ENCODE measurements around the gene LBX2. TPM values are rescaled to one million over a fixed set of nuclear protein-coding genes. Genes with fewer than 3 reads are reported as not detected.

Gene LBX2
- total and polyA plus RNA-seq, 10 of the 15 experiments (the other 5 are each of a cell fraction or from before 2014, with no cell fraction given) = 0.08 to 4.0 (median 0.27) TPM

DNA sequence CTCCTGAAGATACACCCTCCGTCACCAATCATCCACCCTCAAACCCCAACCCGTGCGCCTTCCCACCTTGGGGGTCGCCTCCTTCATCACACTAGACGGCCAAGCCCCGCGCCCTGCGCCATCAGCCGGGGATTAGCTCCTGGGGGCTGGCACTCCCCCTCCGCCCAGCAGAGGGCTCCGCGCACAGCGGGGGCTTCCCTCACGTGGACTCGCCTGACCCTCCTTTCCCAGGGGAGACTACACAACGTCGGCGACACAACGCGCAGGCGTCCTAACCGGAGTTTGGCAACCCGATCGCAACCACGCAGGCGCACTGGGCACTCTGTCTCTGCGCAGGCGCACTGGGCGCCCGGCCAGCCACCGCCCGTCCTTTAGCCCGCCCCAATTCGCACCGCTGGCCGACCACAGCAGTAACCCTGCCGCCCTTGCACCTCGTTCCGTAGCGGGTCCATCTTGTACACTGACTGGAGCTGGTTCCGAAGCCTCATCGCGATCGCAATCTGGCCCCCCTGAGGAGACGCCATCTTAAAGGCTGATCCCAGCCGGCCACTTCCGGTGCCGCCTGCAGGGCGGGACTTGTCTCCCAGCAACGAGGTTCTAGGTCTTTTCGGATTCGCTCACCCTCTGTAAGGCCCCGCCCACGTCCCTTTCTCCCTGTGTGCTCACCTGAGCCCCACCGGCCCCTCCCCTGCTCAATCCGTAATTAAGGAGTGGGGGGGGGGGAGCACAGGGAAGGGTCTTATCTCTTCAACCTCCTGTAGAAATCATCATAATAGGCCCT is 7.9 kb upstream of the LBX2 start, which contains the start of gene PCGF1 (continued):
- TF ChIP-seq, protein P1, sequence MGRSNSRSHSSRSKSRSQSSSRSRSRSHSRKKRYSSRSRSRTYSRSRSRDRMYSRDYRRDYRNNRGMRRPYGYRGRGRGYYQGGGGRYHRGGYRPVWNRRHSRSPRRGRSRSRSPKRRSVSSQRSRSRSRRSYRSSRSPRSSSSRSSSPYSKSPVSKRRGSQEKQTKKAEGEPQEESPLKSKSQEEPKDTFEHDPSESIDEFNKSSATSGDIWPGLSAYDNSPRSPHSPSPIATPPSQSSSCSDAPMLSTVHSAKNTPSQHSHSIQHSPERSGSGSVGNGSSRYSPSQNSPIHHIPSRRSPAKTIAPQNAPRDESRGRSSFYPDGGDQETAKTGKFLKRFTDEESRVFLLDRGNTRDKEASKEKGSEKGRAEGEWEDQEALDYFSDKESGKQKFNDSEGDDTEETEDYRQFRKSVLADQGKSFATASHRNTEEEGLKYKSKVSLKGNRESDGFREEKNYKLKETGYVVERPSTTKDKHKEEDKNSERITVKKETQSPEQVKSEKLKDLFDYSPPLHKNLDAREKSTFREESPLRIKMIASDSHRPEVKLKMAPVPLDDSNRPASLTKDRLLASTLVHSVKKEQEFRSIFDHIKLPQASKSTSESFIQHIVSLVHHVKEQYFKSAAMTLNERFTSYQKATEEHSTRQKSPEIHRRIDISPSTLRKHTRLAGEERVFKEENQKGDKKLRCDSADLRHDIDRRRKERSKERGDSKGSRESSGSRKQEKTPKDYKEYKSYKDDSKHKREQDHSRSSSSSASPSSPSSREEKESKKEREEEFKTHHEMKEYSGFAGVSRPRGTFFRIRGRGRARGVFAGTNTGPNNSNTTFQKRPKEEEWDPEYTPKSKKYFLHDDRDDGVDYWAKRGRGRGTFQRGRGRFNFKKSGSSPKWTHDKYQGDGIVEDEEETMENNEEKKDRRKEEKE (IDR thresholded peaks at IDR 0.05) = no peak
- TF ChIP-seq SREBF2 (IDR thresholded peaks at IDR 0.05; ENCODE audit: low read length) (no peak), ZSCAN29 (IDR thresholded peaks at IDR 0.05) (no peak), TBL1XR1 (IDR thresholded peaks at IDR 0.05; ENCODE audit: low read depth, low read length) (peak; percentile 3; the same call in 1 of the 2 replicates), SUZ12 (IDR thresholded peaks at IDR 0.05; ENCODE audit: unreplicated experiment) (no peak), CHD4 (IDR thresholded peaks at IDR 0.05) (no peak), CBX5 (IDR thresholded peaks at IDR 0.05; ENCODE audit: low read depth) (no peak), NR2F1 (conservative IDR thresholded peaks at IDR 0.05) (peak; percentile 85), MEF2B (IDR thresholded peaks at IDR 0.05; ENCODE audit: partially characterized antibody, poor library complexity, severe bottlenecking) (peak; percentile 98), MTA3 (IDR thresholded peaks at IDR 0.05; ENCODE audit: borderline replicate concordance, low read length) (no peak), MEF2A (IDR thresholded peaks at IDR 0.05; ENCODE audit: insufficient read depth, low read depth, low read length) (no peak), RAD51 (IDR thresholded peaks at IDR 0.05) (peak; percentile 70), EP300 (IDR thresholded peaks at IDR 0.05; ENCODE audit: borderline replicate concordance in 1 of 2, control insufficient read depth in 1 of 2, low read depth in 2 of 2, low read length in 2 of 2) (no peak; a peak in 1 of 4 replicates), ZZZ3 (IDR thresholded peaks at IDR 0.05; ENCODE audit: control insufficient read depth, insufficient read length, low read depth) (no peak), SMARCA5 (IDR thresholded peaks at IDR 0.05) (peak; percentile 84; the same call in 1 of the 2 replicates), CREB1 (IDR thresholded peaks at IDR 0.05; ENCODE audit: low read depth) (peak; percentile 49), JUND (IDR thresholded peaks at IDR 0.05; ENCODE audit: low read depth, low read length) (0 out of 2 replicates have a peak, but pooled peaks have one; percentile 9), ZNF274 (IDR thresholded peaks at IDR 0.05; ENCODE audit: insufficient read depth, insufficient read length) (no peak), SUPT20H (IDR thresholded peaks at IDR 0.05; ENCODE audit: borderline replicate concordance, control insufficient read depth, low read depth, low read length) (no peak), NFXL1 (IDR thresholded peaks at IDR 0.05; ENCODE audit: borderline replicate concordance) (no peak), JUNB (IDR thresholded peaks at IDR 0.05) (no peak), POLR2A (IDR thresholded peaks at IDR 0.05; ENCODE audit: low read depth, low read length) (peak; percentile 94), DPF2 (IDR thresholded peaks at IDR 0.05) (peak; percentile 31; the same call in 1 of the 2 replicates)
- TF ChIP-seq, protein P2, sequence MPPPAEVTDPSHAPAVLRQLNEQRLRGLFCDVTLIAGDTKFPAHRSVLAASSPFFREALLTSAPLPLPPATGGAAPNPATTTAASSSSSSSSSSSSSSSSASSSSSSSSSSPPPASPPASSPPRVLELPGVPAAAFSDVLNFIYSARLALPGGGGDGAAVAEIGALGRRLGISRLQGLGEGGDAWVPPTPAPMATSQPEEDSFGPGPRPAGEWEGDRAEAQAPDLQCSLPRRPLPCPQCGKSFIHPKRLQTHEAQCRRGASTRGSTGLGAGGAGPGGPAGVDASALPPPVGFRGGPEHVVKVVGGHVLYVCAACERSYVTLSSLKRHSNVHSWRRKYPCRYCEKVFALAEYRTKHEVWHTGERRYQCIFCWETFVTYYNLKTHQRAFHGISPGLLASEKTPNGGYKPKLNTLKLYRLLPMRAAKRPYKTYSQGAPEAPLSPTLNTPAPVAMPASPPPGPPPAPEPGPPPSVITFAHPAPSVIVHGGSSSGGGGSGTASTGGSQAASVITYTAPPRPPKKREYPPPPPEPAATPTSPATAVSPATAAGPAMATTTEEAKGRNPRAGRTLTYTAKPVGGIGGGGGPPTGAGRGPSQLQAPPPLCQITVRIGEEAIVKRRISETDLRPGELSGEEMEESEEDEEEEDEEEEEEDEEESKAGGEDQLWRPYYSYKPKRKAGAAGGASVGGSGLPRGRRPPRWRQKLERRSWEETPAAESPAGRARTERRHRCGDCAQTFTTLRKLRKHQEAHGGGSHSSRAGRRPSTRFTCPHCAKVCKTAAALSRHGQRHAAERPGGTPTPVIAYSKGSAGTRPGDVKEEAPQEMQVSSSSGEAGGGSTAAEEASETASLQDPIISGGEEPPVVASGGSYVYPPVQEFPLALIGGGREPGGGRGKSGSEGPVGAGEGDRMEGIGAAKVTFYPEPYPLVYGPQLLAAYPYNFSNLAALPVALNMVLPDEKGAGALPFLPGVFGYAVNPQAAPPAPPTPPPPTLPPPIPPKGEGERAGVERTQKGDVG (CRISPR knock-in tag; IDR thresholded peaks at IDR 0.05) = no peak
- TF ChIP-seq, protein P3, sequence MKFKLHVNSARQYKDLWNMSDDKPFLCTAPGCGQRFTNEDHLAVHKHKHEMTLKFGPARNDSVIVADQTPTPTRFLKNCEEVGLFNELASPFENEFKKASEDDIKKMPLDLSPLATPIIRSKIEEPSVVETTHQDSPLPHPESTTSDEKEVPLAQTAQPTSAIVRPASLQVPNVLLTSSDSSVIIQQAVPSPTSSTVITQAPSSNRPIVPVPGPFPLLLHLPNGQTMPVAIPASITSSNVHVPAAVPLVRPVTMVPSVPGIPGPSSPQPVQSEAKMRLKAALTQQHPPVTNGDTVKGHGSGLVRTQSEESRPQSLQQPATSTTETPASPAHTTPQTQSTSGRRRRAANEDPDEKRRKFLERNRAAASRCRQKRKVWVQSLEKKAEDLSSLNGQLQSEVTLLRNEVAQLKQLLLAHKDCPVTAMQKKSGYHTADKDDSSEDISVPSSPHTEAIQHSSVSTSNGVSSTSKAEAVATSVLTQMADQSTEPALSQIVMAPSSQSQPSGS (IDR thresholded peaks at IDR 0.05; ENCODE audit: low read length) = no peak
